HUES64 (cell line): ENCODE measurements around the gene OR2D3. TPM values are rescaled to one million over a fixed set of nuclear protein-coding genes. Genes with fewer than 3 reads are reported as not detected.
"Not testable (repeated sequence)": the region's sequence is repeated elsewhere in the genome, so short reads cannot be mapped to it uniquely, and the experiment has no call there.

Source experiments
- H3K27ac ChIP-seq: 2 replicates; pipeline ENCODE4 v1.7.0; 2013; ENCODE audit warnings: low read depth, low read length, inconsistent platforms
- H3K27me3 ChIP-seq: 2 replicates; pipeline ENCODE4 v1.6.1; 2013; ENCODE audit warnings: mild to moderate bottlenecking, low read length; ENCODE audit not compliant: insufficient read depth
- H3K36me3 ChIP-seq: 2 replicates; pipeline ENCODE4 v1.6.1; 2013; ENCODE audit warnings: mild to moderate bottlenecking, low read length; ENCODE audit not compliant: insufficient read depth
- H3K4me1 ChIP-seq: 2 replicates; pipeline ENCODE4 v1.6.1; 2013; ENCODE audit warnings: mild to moderate bottlenecking, low read length, moderate library complexity; ENCODE audit not compliant: insufficient read depth
- H3K4me3 ChIP-seq: 2 replicates; pipeline ENCODE4 v1.5.1; 2013; ENCODE audit warnings: mild to moderate bottlenecking, low read length, moderate library complexity
- H3K9ac ChIP-seq: 2 replicates; pipeline ENCODE4 v1.6.1; 2013; ENCODE audit warnings: mild to moderate bottlenecking, low read depth, low read length
- H3K9me3 ChIP-seq: 2 replicates; pipeline ENCODE4 v1.6.1; 2013; ENCODE audit warnings: low read depth, low read length; ENCODE audit not compliant: insufficient read depth
- WGBS: fragments of 150-250, 120-280 bp; methylation state at CpG from one replicate; pipeline ENCODE4 v1.1.7; 2013; ENCODE audit warnings: missing lambda C conversion rate; 5-methylcytosine and 5-hydroxymethylcytosine counted together
- polyA plus RNA-seq, 2 experiments: library from polyadenylated mRNA; stranded (reverse); fragments of 50-300 nt; gene quantifications; one replicate each; pipeline ENCODE4 v1.2.3, GENCODE V29; 2013

The OR2D3 gene, protein sequence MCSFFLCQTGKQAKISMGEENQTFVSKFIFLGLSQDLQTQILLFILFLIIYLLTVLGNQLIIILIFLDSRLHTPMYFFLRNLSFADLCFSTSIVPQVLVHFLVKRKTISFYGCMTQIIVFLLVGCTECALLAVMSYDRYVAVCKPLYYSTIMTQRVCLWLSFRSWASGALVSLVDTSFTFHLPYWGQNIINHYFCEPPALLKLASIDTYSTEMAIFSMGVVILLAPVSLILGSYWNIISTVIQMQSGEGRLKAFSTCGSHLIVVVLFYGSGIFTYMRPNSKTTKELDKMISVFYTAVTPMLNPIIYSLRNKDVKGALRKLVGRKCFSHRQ
- polyA plus RNA-seq (2013, experiment 1 of 2): not detected
- polyA plus RNA-seq (2013, experiment 2 of 2): not detected

GRCh38 chr11:6920702-6921101 is at the start of gene OR2D3:
Gene OR2D3 (plus strand): TSS chr11:6921002. CDS start chr11:6921002, 0 bp downstream.
- Histone ChIP-seq H3K9ac (no peak within 1 kb of the TSS), H3K36me3 (no peaks in the 10 kb centered on the region), H3K4me3 (no peak within 1 kb of the TSS), H3K27me3 (no peaks in the 10 kb centered on the region), H3K27ac (no peak within 1 kb of the TSS), H3K4me1 (no peaks in the 10 kb centered on the region), H3K9me3 (no peaks in the 10 kb centered on the region)
- WGBS: no CpG with 5 or more reads among the region's 1 CpG

DNA sequence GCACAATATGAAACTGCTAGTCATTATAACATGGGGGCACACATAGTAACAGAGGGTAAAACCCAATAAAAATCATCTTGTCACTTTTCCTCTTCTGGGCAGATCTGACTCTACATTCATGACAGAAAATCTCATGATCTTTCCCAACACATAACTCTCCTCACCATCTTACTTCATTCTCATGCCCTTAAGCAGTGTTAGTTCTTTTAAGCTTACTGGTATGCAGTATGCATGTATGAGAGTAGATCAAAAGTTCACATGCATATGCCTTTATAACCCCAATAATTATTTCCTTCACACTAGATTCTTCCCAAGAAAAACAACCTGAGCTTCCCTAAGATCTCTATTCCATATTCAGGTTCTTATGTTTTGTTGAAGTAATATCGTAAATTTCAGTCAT is 49.5 kb upstream of the OR2D3 start:
- no CpG with 5 or more reads among the region's 1 CpG for WGBS
- Histone ChIP-seq H3K27me3 (no peaks in the 10 kb centered on the region), H3K36me3 (no peaks in the 10 kb centered on the region), H3K4me3 (no peak overlapping the region), H3K4me1 (no peaks in the 10 kb centered on the region), H3K9ac (no peak overlapping the region), H3K27ac (no peak overlapping the region), H3K9me3 (no peaks in the 10 kb centered on the region)

DNA sequence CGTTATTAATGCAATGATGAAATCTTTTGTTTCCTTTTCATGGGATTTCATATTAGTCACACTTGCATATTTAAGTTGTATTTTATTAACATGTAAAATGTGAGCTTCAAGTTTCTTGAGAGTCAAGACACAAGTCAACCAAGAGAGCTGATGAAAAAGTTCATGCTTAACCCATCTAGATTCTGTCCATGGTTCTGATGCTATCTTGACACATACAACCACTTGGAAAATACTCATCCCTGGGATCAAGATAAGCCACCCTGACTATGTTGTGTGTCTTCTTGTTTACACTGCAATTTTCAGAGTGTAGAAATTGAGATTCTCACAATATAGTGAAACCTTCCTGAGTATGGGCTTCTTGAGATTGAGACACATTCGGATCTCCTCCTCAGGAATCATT is 45.0 kb upstream of the OR2D3 start:
- Histone ChIP-seq H3K9me3 (no peaks in the 10 kb centered on the region), H3K4me1 (no peaks in the 10 kb centered on the region), H3K27ac (no peak overlapping the region), H3K36me3 (no peaks in the 10 kb centered on the region), H3K27me3 (no peaks in the 10 kb centered on the region), H3K9ac (no peak overlapping the region), H3K4me3 (no peak overlapping the region)
- WGBS: 100% methylated on average over 1 of the region's 2 CpGs

GRCh38 chr11:6876325-6876724 is 44.5 kb upstream of the OR2D3 start, which contains the start of gene OR10A4:
Gene OR10A4 (plus strand): TSS chr11:6876625. CDS start chr11:6876648, 23 bp downstream.
- H3K27me3 ChIP-seq: no peaks in the 10 kb centered on the region

GRCh38 chr11:6876914-6877313 is 43.9 kb upstream of the OR2D3 start:
- H3K9ac ChIP-seq: no peak overlapping the region
- no peak overlapping the region for H3K27ac ChIP-seq
- no peaks in the 10 kb centered on the region for H3K27me3 ChIP-seq
- H3K4me3 ChIP-seq: no peak overlapping the region
- H3K9me3 ChIP-seq: no peaks in the 10 kb centered on the region
- WGBS: 95% methylated on average over 3 of the region's 3 CpGs
- H3K36me3 ChIP-seq: no peaks in the 10 kb centered on the region
- H3K4me1 ChIP-seq: no peaks in the 10 kb centered on the region

More at GRCh38 chr11:6876325-6876724, 44.5 kb upstream of the OR2D3 start, which contains the start of gene OR10A4:
- Histone ChIP-seq H3K4me1 (no peaks in the 10 kb centered on the region), H3K4me3 (no peak within 1 kb of the TSS), H3K36me3 (no peaks in the 10 kb centered on the region), H3K27ac (no peak within 1 kb of the TSS), H3K9me3 (no peaks in the 10 kb centered on the region), H3K9ac (no peak within 1 kb of the TSS)
- WGBS: 97% methylated on average over 1 of the region's 1 CpG

GRCh38 chr11:6882751-6883150 is 38.1 kb upstream of the OR2D3 start:
- Histone ChIP-seq H3K27me3 (no peaks in the 10 kb centered on the region), H3K4me1 (no peaks in the 10 kb centered on the region), H3K4me3 (no peak overlapping the region), H3K36me3 (no peaks in the 10 kb centered on the region), H3K27ac (no peak overlapping the region), H3K9me3 (no peaks in the 10 kb centered on the region), H3K9ac (no peak overlapping the region)

GRCh38 chr11:6887711-6888110 is 33.1 kb upstream of the OR2D3 start:
- not testable (repeated sequence) for H3K9me3 ChIP-seq, H3K9ac ChIP-seq, H3K4me1 ChIP-seq, H3K27me3 ChIP-seq, H3K27ac ChIP-seq, H3K36me3 ChIP-seq, H3K4me3 ChIP-seq
- 86% methylated on average over 5 of the region's 5 CpGs for WGBS

GRCh38 chr11:6888830-6889229 is 32.0 kb upstream of the OR2D3 start:
- no peaks in the 10 kb centered on the region for H3K36me3 ChIP-seq
- peaks cover 6% of the 10 kb centered on the region; the same call in 1 of the 2 replicates for H3K9me3 ChIP-seq
- WGBS: 97% methylated on average over 4 of the region's 4 CpGs
- no peaks in the 10 kb centered on the region for H3K27me3 ChIP-seq
- no peak overlapping the region for H3K27ac ChIP-seq
- no peak overlapping the region for H3K9ac ChIP-seq
- H3K4me1 ChIP-seq: no peaks in the 10 kb centered on the region
- no peak overlapping the region for H3K4me3 ChIP-seq

DNA sequence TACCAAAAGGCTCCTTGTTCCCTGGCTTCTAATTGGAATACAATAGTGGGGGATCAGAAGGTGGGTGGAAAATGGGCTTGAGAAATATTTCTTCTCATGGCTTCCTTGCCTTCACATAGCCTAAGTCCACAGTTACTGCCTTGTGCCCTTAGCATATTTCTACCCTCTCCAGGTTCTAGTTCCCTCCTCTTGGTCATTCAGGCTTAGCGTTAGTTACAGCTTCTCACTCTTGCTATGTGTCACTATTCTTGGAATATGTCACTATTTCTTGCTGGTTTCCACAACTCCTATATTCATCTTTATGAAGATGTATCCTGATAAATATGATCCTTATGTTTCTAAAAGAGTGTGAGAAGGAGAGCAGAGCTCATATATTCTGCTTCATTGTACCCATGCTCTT is 31.0 kb upstream of the OR2D3 start:
- H3K9me3 ChIP-seq: peaks cover 6% of the 10 kb centered on the region; the same call in 1 of the 2 replicates
- H3K36me3 ChIP-seq: no peaks in the 10 kb centered on the region
- H3K27ac ChIP-seq: no peak overlapping the region
- H3K27me3 ChIP-seq: no peaks in the 10 kb centered on the region
- no peaks in the 10 kb centered on the region for H3K4me1 ChIP-seq
- H3K9ac ChIP-seq: no peak overlapping the region
- no peak overlapping the region for H3K4me3 ChIP-seq
- 100% methylated on average over 1 of the region's 1 CpG for WGBS

DNA sequence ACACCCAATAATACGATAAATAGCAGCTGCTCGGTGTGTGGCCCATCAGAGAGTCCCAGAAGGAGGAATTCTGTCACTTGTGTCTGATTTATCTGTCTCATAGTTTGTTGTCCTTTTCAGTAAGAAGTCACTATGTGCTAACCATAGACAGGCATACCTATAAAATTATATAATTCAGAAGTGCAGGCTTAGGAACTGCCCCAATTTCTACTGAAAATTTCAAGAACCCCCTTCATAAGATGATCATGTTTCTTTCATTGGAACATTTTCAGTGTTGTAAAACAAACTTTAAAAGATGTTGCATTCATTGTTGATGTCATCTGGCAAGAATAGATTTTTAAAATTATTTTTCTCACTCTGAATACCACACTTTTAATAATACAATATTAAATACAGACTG is 28.4 kb upstream of the OR2D3 start, which contains the start of gene OR2D2:
TSS of gene OR2D2 (minus strand) at position 101 of the 400 bp plus-strand sequence. CDS start at position 101, 0 bp downstream.
- 100% methylated on average over 2 of the region's 2 CpGs for WGBS
- no peaks in the 10 kb centered on the region for H3K27me3 ChIP-seq
- H3K4me1 ChIP-seq: no peaks in the 10 kb centered on the region

DNA sequence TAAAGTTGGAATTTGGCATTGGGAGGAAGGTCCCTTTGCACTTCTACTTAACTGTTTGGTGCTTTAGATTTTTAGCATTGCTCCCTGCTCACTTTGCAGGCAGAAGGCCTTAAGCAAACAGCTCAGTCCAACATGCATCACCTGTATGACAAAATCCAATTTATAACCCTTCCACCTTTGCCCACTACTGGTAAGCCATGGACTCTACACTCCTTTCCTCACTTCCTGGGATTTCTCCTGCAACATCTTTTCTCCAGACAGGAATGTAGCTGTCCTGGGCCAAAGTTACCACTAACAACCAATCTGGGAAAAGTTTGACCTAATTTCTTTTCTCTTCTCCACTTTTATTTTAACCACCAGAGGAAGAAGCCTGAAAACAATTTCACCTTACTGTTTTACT is 26.7 kb upstream of the OR2D3 start:
- Histone ChIP-seq H3K27me3 (no peaks in the 10 kb centered on the region), H3K9ac (no peak overlapping the region), H3K4me1 (no peaks in the 10 kb centered on the region), H3K36me3 (no peaks in the 10 kb centered on the region), H3K4me3 (no peak overlapping the region), H3K9me3 (no peaks in the 10 kb centered on the region), H3K27ac (no peak overlapping the region)

More for the DNA sequence above, 28.4 kb upstream of the OR2D3 start, which contains the start of gene OR2D2:
- Histone ChIP-seq H3K27ac (no peak within 1 kb of the TSS), H3K9ac (no peak within 1 kb of the TSS), H3K36me3 (no peaks in the 10 kb centered on the region), H3K9me3 (peaks cover 6% of the 10 kb centered on the region; the same call in 1 of the 2 replicates), H3K4me3 (no peak within 1 kb of the TSS)
